Right atrium auricular region (tissue), 2 donors: ENCODE measurements around the gene CADPS. TPM values are rescaled to one million over a fixed set of nuclear protein-coding genes. Genes with fewer than 3 reads are reported as not detected.

ENCODE experiments used
- DNase-seq: peaks from one replicate; pipeline ENCODE4 v3.0.0-alpha.2; 2019; ENCODE audit warnings: low spot score
- H3K27ac ChIP-seq, 2 donors: fragments of 200-600 bp; sonication (generic); 1 replicate in 1 of 2; 2 replicates in 1 of 2; pipeline ENCODE4 v1.5.1; 2016 to 2019
- H3K27me3 ChIP-seq, 2 donors: fragments of 200-600 bp; sonication (generic); one replicate each; pipeline versions ENCODE4 v1.5.1 to v1.6.0; 2017 to 2019
- H3K36me3 ChIP-seq: fragments of 200-600 bp; sonication (generic); one replicate; pipeline ENCODE4 v1.5.1; 2016
- H3K4me1 ChIP-seq, 2 donors: fragments of 200-600 bp; sonication (generic); one replicate each; pipeline versions ENCODE4 v1.5.1 to v1.6.0; 2017 to 2019
- H3K4me3 ChIP-seq, 2 donors: fragments of 200-600 bp; sonication (generic); 1 replicate in 1 of 2; 2 replicates in 1 of 2; pipeline ENCODE4 v1.5.1; 2017 to 2019; ENCODE audit warnings: mild to moderate bottlenecking in 1 of 2, moderate library complexity in 1 of 2
- H3K9me3 ChIP-seq, 2 donors: fragments of 200-600 bp; sonication (generic); one replicate each; pipeline ENCODE4 v1.5.1; 2019
- CTCF ChIP-seq, 2 donors: fragments of 200-600 bp; sonication (generic); IDR thresholded peaks; one replicate each; pipeline ENCODE4 v1.5.1; 2019; ENCODE audit warnings: antibody characterized with exemption in 2 of 2
- total RNA-seq, 2 donors: library from RNA; depleted of rRNA; stranded (reverse); fragments of >200 nt; gene quantifications; one replicate each; pipeline ENCODE4 v1.1.0, GENCODE V29; 2016

The CADPS gene
- total RNA-seq, 2 donors from 2014 or later, result 16.1 to 48.2 TPM

GRCh38 chr3:62403765-62404164 lies 471.5 kb downstream of the CADPS start:
- TF ChIP-seq CTCF (IDR thresholded peaks at IDR 0.05), result no peak
- Histone ChIP-seq H3K4me3 (no peak overlapping the region), H3K36me3 (no peaks in the 10 kb centered on the region), H3K4me1 (no peaks in the 10 kb centered on the region), H3K9me3 (no peaks in the 10 kb centered on the region), H3K27ac (no peak overlapping the region), H3K27me3 (no peaks in the 10 kb centered on the region)
- no peak for DNase-seq

- no peak for TF ChIP-seq CTCF (IDR thresholded peaks at IDR 0.05)
- no peak overlapping the region for H3K4me3 ChIP-seq
- no peaks in the 10 kb centered on the region for H3K27me3 ChIP-seq
These were observed 482.5 kb downstream of the CADPS start for GRCh38 chr3:62392626-62393292.

GRCh38 chr3:62387251-62387650 lies 488.0 kb downstream of the CADPS start:
- Histone ChIP-seq H3K27me3 (no peaks in the 10 kb centered on the region), H3K4me1 (no peaks in the 10 kb centered on the region), H3K9me3 (no peaks in the 10 kb centered on the region), H3K36me3 (no peaks in the 10 kb centered on the region), H3K27ac (no peak overlapping the region), H3K4me3 (no peak overlapping the region)
- TF ChIP-seq CTCF (IDR thresholded peaks at IDR 0.05), result no peak
- no peak for DNase-seq

More at GRCh38 chr3:62392626-62393292, 482.5 kb downstream of the CADPS start:
- no peaks in the 10 kb centered on the region for H3K9me3 ChIP-seq
- no peaks in the 10 kb centered on the region for H3K36me3 ChIP-seq
- no peak for DNase-seq
- H3K27ac ChIP-seq, result no peak overlapping the region
- H3K4me1 ChIP-seq, result no peaks in the 10 kb centered on the region

GRCh38 chr3:62379321-62379798 lies 495.9 kb downstream of the CADPS start:
- Histone ChIP-seq H3K4me3 (no peak overlapping the region), H3K4me1 (peaks cover 0 to 13% of the 10 kb centered on the region in 2 donors), H3K27ac (no peak overlapping the region), H3K27me3 (peaks cover 31 to 44% of the 10 kb centered on the region in 2 donors), H3K9me3 (no peaks in the 10 kb centered on the region), H3K36me3 (no peaks in the 10 kb centered on the region)
- no peak for DNase-seq
- TF ChIP-seq CTCF (IDR thresholded peaks at IDR 0.05), result no peak

- no peak overlapping the region for H3K4me3 ChIP-seq
- no peak for TF ChIP-seq CTCF (IDR thresholded peaks at IDR 0.05)
- H3K27me3 ChIP-seq, result peaks cover 31 to 46% of the 10 kb centered on the region in 2 donors
- H3K9me3 ChIP-seq, result no peaks in the 10 kb centered on the region
- no peak for DNase-seq
- no peaks in the 10 kb centered on the region for H3K36me3 ChIP-seq
- peaks cover 0 to 17% of the 10 kb centered on the region in 2 donors for H3K4me1 ChIP-seq
- no peak overlapping the region for H3K27ac ChIP-seq
These were observed 496.3 kb downstream of the CADPS start for GRCh38 chr3:62378921-62379320.
